ENCODE results near the gene EPB41L3.

DNA sequence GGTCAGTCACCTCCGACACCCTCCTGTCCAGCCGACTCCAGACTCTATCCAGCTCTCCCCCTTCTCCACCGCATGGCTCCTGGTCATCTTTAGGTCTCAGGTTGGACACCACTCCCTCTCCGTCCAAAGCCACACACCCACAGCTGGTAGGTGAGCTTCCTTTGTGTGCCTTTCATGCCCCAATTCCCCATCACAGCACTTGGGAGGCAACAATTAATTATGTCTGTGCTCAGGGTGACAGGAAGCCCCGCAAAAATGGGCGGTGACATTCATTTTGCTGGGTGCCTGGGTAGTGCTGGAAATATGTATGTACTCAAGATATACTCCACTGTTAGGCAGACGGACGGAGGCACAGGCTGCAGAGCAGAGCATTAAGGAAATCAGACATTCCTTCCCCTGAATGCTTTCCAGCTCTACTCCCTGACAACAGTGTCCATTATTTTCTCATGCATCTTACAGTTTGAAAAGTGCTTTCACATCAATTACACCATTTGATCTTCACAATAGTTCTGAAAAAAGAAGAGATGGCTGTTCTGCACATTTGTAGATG, 13.1 kb downstream of the EPB41L3 start:
- TF ChIP-seq POLR2AphosphoS5 (IDR thresholded peaks at IDR 0.05): no peak
- TF ChIP-seq POLR2A (IDR thresholded peaks at IDR 0.05): no peak
- TF ChIP-seq, protein P1, sequence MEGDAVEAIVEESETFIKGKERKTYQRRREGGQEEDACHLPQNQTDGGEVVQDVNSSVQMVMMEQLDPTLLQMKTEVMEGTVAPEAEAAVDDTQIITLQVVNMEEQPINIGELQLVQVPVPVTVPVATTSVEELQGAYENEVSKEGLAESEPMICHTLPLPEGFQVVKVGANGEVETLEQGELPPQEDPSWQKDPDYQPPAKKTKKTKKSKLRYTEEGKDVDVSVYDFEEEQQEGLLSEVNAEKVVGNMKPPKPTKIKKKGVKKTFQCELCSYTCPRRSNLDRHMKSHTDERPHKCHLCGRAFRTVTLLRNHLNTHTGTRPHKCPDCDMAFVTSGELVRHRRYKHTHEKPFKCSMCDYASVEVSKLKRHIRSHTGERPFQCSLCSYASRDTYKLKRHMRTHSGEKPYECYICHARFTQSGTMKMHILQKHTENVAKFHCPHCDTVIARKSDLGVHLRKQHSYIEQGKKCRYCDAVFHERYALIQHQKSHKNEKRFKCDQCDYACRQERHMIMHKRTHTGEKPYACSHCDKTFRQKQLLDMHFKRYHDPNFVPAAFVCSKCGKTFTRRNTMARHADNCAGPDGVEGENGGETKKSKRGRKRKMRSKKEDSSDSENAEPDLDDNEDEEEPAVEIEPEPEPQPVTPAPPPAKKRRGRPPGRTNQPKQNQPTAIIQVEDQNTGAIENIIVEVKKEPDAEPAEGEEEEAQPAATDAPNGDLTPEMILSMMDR (IDR thresholded peaks at IDR 0.05): no peak
